Thoracic aorta (tissue), 2 donors: ENCODE results near the gene CNTN4. TPM values are rescaled to one million over a fixed set of nuclear protein-coding genes. Genes with fewer than 3 reads are reported as not detected.

Source experiments
- ATAC-seq: fragments of 150-250 bp; one replicate; pipeline ENCODE4 v1.8.0; 2017; ENCODE audit warnings: low read depth; ENCODE audit not compliant: insufficient number of reproducible peaks, low FRiP score
- DNase-seq: peaks from one replicate; pipeline ENCODE4 v3.0.0-alpha.2; 2020; ENCODE audit warnings: low spot score
- H3K27ac ChIP-seq, 2 donors: fragments of 200-600 bp; sonication (generic); 1 replicate in 1 of 2; 2 replicates in 1 of 2; pipeline ENCODE4 v1.5.1; 2016; ENCODE audit warnings: mild to moderate bottlenecking in 2 of 2, moderate library complexity in 2 of 2
- H3K27me3 ChIP-seq: fragments of 200-600 bp; sonication (generic); replicated peaks from 2 replicates; pipeline ENCODE4 v1.6.0; 2016; ENCODE audit warnings: mild to moderate bottlenecking; ENCODE audit not compliant: insufficient read depth
- H3K36me3 ChIP-seq: fragments of 200-600 bp; sonication (generic); one replicate; pipeline ENCODE4 v1.5.1; 2016
- H3K4me1 ChIP-seq, 2 donors: fragments of 200-600 bp; sonication (generic); 1 replicate in 1 of 2; 2 replicates in 1 of 2; pipeline versions ENCODE4 v1.5.1 to v1.6.0; 2016; ENCODE audit warnings: low read depth in 2 of 2, mild to moderate bottlenecking in 1 of 2; ENCODE audit not compliant: control insufficient read depth in 1 of 2
- H3K4me3 ChIP-seq: fragments of 200-600 bp; sonication (generic); 2 replicates; pipeline ENCODE4 v1.5.1; 2016; ENCODE audit warnings: mild to moderate bottlenecking
- H3K9me3 ChIP-seq: fragments of 200-600 bp; sonication (generic); 2 replicates; pipeline ENCODE4 v1.5.1; 2016
- total RNA-seq, 2 donors: library from RNA; depleted of rRNA; stranded (reverse); fragments of >200 nt; gene quantifications; one replicate each; pipeline versions ENCODE4 v1.1.0 to v1.2.3, GENCODE V29; 2016
- TF ChIP-seq, protein P1 (sequence below): fragments of 200-600 bp; sonication (generic); IDR thresholded peaks from one replicate; pipeline ENCODE4 v1.5.1; 2019; ENCODE audit warnings: antibody characterized with exemption

Gene CNTN4
- total RNA-seq, 2 donors from 2014 or later = 103 to 116 TPM

DNA sequence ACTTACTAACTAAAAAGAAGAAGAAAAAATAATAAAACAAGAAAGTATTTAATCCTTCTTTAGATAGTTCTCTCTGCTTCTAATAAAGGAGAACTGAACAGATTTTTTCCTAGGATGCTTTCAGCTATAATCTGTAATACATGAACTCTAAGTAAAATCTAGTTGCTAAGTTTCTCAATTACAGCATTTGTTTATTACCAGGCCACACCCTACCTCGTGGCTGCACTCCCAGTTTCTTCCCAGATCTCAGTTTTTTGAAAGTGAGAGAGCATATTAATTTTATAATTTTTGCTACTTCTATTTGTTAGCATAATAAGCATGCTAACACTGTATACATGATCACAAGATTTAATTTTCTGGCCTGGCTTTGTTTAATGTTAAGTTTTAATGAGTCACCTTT, 753.2 kb downstream of the CNTN4 start:
- TF ChIP-seq, protein P1, sequence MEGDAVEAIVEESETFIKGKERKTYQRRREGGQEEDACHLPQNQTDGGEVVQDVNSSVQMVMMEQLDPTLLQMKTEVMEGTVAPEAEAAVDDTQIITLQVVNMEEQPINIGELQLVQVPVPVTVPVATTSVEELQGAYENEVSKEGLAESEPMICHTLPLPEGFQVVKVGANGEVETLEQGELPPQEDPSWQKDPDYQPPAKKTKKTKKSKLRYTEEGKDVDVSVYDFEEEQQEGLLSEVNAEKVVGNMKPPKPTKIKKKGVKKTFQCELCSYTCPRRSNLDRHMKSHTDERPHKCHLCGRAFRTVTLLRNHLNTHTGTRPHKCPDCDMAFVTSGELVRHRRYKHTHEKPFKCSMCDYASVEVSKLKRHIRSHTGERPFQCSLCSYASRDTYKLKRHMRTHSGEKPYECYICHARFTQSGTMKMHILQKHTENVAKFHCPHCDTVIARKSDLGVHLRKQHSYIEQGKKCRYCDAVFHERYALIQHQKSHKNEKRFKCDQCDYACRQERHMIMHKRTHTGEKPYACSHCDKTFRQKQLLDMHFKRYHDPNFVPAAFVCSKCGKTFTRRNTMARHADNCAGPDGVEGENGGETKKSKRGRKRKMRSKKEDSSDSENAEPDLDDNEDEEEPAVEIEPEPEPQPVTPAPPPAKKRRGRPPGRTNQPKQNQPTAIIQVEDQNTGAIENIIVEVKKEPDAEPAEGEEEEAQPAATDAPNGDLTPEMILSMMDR = no peak
- ATAC-seq (no peak), DNase-seq (no peak)
- H3K4me1 ChIP-seq = no peaks in the 10 kb centered on the region
- no peaks in the 10 kb centered on the region for H3K36me3 ChIP-seq
- H3K4me3 ChIP-seq = no peak overlapping the region
- H3K27me3 ChIP-seq = no peaks in the 10 kb centered on the region
- H3K9me3 ChIP-seq = no peaks in the 10 kb centered on the region
- no peak overlapping the region for H3K27ac ChIP-seq

DNA sequence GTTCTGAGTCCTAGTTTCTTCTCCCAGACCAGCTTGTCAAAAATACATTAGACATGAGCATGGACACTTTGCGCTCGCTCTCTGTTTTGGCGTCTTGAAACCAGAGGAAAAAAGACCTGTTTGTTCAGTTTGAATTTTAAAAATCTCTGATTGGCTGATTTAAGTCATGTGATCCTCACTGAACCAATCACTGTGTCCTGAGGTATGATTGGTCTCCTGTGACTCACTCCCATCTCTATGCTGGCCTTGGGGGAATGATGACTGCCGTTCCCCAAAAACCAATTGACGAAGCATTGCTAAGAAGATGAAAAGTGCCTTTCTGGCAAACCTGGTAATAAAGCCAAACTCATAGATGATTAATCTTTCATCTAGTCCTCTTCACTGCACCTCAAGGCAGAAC, 755.0 kb downstream of the CNTN4 start:
- Histone ChIP-seq H3K27ac (no peak overlapping the region), H3K4me1 (no peaks in the 10 kb centered on the region), H3K9me3 (no peaks in the 10 kb centered on the region), H3K4me3 (no peak overlapping the region), H3K36me3 (no peaks in the 10 kb centered on the region), H3K27me3 (no peaks in the 10 kb centered on the region)
- TF ChIP-seq, protein P1 = no peak
- DNase-seq = no peak
- no peak for ATAC-seq

DNA sequence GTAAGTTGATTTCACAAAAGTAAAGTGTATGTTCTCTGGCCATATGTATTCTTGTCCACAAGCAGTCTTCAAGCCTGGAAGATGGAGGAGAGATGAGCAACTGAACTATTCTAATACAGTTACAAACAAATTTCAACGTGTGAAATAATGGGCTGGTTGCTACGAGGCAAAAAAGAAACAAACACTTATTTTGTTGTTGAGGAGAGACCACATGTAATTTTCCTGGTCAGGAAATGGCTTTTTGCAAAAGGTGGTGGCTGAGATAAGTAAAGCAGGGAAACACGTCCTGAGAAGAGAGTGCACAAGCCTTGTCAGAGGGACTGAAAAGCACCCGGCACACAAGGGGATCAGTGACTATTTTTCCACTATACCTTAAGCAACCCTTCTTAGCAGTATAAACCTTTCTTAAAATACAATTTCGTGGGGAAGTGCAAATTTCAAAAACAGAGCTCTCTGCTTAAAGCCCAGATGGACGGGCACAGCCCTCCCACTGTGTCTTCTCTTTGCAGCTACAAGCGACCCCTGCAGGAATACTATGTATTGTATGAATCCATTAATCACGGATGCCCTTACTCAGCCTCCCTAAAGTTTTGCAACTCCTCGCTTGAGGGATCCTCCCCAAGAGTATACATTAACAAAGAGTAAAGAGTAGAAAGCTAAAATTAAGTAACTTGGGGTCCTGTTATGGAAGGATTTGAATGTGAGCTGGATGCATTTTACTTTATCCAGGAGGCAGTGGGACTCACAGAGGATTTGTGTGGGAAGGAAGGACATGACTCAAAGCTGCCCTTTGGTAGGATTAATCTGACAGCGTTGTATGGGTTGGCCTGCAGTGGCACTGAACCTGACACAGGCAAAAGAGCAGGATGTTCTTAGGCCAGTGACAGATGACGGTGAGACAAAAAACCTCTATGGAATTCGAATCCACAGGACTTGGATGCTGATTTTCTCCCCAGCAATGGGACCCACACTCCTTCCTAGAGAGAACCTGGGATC, 757.8 kb downstream of the CNTN4 start:
- DNase-seq (no peak), ATAC-seq (no peak)
- no peaks in the 10 kb centered on the region for H3K4me1 ChIP-seq
- no peaks in the 10 kb centered on the region for H3K9me3 ChIP-seq
- H3K36me3 ChIP-seq = no peaks in the 10 kb centered on the region
- H3K27ac ChIP-seq = no peak overlapping the region
- no peaks in the 10 kb centered on the region for H3K27me3 ChIP-seq
- no peak overlapping the region for H3K4me3 ChIP-seq
- TF ChIP-seq, protein P1 = no peak

DNA sequence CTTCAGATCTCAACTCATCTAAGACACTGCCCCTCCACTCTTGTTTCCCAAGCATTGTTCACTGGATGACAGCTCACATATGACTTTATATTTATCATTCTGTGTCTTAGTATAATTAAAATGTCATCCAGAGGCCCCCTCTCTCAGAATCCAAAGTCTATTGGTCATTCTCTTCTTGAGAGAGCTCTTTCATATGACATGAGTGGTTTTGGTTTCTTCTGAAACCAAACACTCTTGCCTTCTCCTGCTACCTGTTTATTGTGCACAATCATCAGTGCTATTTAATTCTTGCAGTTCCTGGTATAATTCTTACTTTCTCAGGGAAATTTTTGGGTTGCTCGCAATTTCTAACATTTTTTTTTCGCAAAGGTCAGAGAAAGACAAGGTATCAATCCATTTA, 762.0 kb downstream of the CNTN4 start:
- TF ChIP-seq, protein P1 = no peak
- H3K4me1 ChIP-seq = no peaks in the 10 kb centered on the region
- H3K4me3 ChIP-seq = no peak overlapping the region
- ATAC-seq (no peak), DNase-seq (no peak)
- no peak overlapping the region for H3K27ac ChIP-seq
- no peaks in the 10 kb centered on the region for H3K9me3 ChIP-seq
- no peaks in the 10 kb centered on the region for H3K36me3 ChIP-seq
- no peaks in the 10 kb centered on the region for H3K27me3 ChIP-seq

DNA sequence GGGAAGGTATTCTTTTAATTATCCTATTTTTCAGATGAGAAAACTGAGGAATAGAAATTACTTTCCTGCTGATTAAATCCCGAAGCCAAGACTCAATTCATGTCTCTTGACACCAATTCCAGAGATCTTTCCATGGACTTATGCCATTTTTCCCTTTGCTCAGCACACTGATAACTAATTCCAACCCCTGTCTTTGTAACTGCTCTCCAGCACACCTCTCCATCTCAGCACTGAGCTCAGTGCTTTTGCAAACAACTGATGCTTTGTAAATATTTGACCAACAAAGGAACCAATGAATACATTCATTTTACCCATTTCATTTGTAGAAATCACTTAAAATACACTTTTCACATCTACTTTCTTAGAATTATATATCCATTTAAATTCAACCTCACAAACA, 762.5 kb downstream of the CNTN4 start:
- no peaks in the 10 kb centered on the region for H3K27me3 ChIP-seq
- H3K36me3 ChIP-seq = no peaks in the 10 kb centered on the region
- DNase-seq (no peak), ATAC-seq (no peak)
- TF ChIP-seq, protein P1 = no peak
- H3K4me3 ChIP-seq = no peak overlapping the region
- H3K27ac ChIP-seq = no peak overlapping the region
- no peaks in the 10 kb centered on the region for H3K4me1 ChIP-seq
- no peaks in the 10 kb centered on the region for H3K9me3 ChIP-seq
